GM12878 (cell line): Measurements from ENCODE around the gene TATDN3. TPM values are rescaled to one million over a fixed set of nuclear protein-coding genes. Genes with fewer than 3 reads are reported as not detected.

Experiments used
- GABPA ChIP-seq: IDR thresholded peaks from 2 replicates; pipeline ENCODE4 v1.6.1; 2014; ENCODE audit warnings: antibody characterized with exemption, low read depth, mild to moderate bottlenecking, inconsistent platforms
- IRF5 ChIP-seq: fragments of 450-650 bp; IDR thresholded peaks from 2 replicates; pipeline ENCODE4 v1.6.1; 2017; ENCODE audit warnings: borderline replicate concordance
- MEF2B ChIP-seq: fragments of 450-650 bp; IDR thresholded peaks from 2 replicates; pipeline ENCODE4 v1.6.1; 2018; ENCODE audit warnings: mild to moderate bottlenecking, moderate library complexity; ENCODE audit not compliant: partially characterized antibody, poor library complexity, severe bottlenecking
- NFIC ChIP-seq: IDR thresholded peaks from 2 replicates; pipeline ENCODE4 v1.6.1; 2012; ENCODE audit warnings: low read depth, mild to moderate bottlenecking, inconsistent platforms, low read length, moderate library complexity
- NFYB ChIP-seq: IDR thresholded peaks from 2 replicates; pipeline ENCODE4 v1.6.1; 2011; ENCODE audit warnings: low read depth, mild to moderate bottlenecking, low read length, improper control_type of control experiment, moderate library complexity; ENCODE audit not compliant: insufficient read depth
- PKNOX1 ChIP-seq: fragments of 450-650 bp; IDR thresholded peaks from 2 replicates; pipeline ENCODE4 v1.6.1; 2016; ENCODE audit warnings: mild to moderate bottlenecking
- POU2F2 ChIP-seq: IDR thresholded peaks from 3 replicates; pipeline ENCODE4 v1.6.1; 2011; ENCODE audit warnings: low read depth, mild to moderate bottlenecking, low read length, borderline replicate concordance
- SPI1 ChIP-seq: IDR thresholded peaks from 2 replicates; pipeline ENCODE4 v1.6.1; 2011; ENCODE audit warnings: low read depth, mild to moderate bottlenecking, low read length, moderate library complexity, borderline replicate concordance; ENCODE audit not compliant: insufficient read depth
- ZBTB4 ChIP-seq: fragments of 450-650 bp; formaldehyde crosslinking; IDR thresholded peaks from 2 replicates; pipeline ENCODE4 v1.4.0; 2022; ENCODE audit warnings: mild to moderate bottlenecking, moderate library complexity
- polyA plus RNA-seq, 11 experiments: library from polyadenylated mRNA; depleted of rRNA in 4 of 11; unstranded in 6 of 11; stranded (reverse) in 5 of 11; fragments of >200 nt; fragmentation: Nextera tagmentation in 4 of 11; fragmentation: Illumina TruSeq in 1 of 11; extraction: Ambion mirVana in 4 of 11; extraction: Trizol in 1 of 11; gene quantifications; 1 replicate in 1 of 11; 2 replicates in 10 of 11; pipeline versions ENCODE4 v1.2.1 to v1.2.3, GENCODE V29; 2011 to 2016; ENCODE audit warnings: inconsistent platforms in 2 of 11, missing spikeins in 2 of 11, low read depth in 1 of 11
- total RNA-seq, 4 experiments: library from RNA; depleted of rRNA in 3 of 4; stranded (reverse); fragments of >200 nt in 3 of 4; fragmentation: Illumina TruSeq in 1 of 4; extraction: Trizol in 1 of 4; gene quantifications; 2 replicates each; pipeline versions ENCODE4 v1.2.1 to v1.2.3, GENCODE V29; 2013 to 2021

Gene TATDN3
- total and polyA plus RNA-seq, 10 of the 15 experiments (the other 5 are each of a cell fraction or from before 2014, with no cell fraction given), result 15.5 to 40.0 (median 22.7) TPM

GRCh38 chr1:212794561-212795014 lies 2.9 kb downstream of the TATDN3 start (continued):
- TF ChIP-seq ZBTB4 (CRISPR knock-in tag), result no peak
- TF ChIP-seq IRF5, result no peak
- TF ChIP-seq SPI1, result peak; percentile 95
- no peak for TF ChIP-seq NFYB
- TF ChIP-seq MEF2B, result peak; percentile 31
- TF ChIP-seq GABPA, result peak; percentile 73
- peak; percentile 82 for TF ChIP-seq PKNOX1
- TF ChIP-seq NFIC, result peak; percentile 59
- no peak for TF ChIP-seq POU2F2
